SK-N-SH (cell line): ENCODE measurements around the gene RNF166.

Source experiments
- EP300 ChIP-seq, 2 experiments: IDR thresholded peaks; 2 replicates each; pipeline versions ENCODE4 v1.4.0 to v1.6.1; 2012; ENCODE audit warnings: borderline replicate concordance in 1 of 2, low read depth in 1 of 2, low read length in 1 of 2
- YY1 ChIP-seq: IDR thresholded peaks from 2 replicates; pipeline ENCODE4 v1.4.0; 2012; ENCODE audit warnings: low read depth, mild to moderate bottlenecking
- TF ChIP-seq, protein P1 (sequence below): fragments of 150-350 bp; IDR thresholded peaks from 2 replicates; pipeline ENCODE4 v1.6.1; 2017; ENCODE audit warnings: antibody characterized with exemption, low read length, low read depth, borderline replicate concordance
- TF ChIP-seq, protein P2 (sequence below): IDR thresholded peaks from 2 replicates; pipeline ENCODE4 v1.6.1; 2012; ENCODE audit warnings: mild to moderate bottlenecking, low read depth, low read length, moderate library complexity
- TF ChIP-seq, protein P3 (sequence below): fragments of 200-600 bp; sonication (generic); IDR thresholded peaks from 2 replicates; pipeline ENCODE4 v1.6.1; 2017; ENCODE audit warnings: antibody characterized with exemption, mild to moderate bottlenecking, moderate library complexity
- TF ChIP-seq, protein P4 (sequence below): IDR thresholded peaks from 2 replicates; pipeline ENCODE4 v1.4.0; 2012; ENCODE audit warnings: low read depth, borderline replicate concordance

- TF ChIP-seq YY1 (no peak), EP300 (IDR thresholded peaks at IDR 0.05; ENCODE audit: borderline replicate concordance in 1 of 2, low read depth in 1 of 2, low read length in 1 of 2) (no peak)
- TF ChIP-seq, protein P1, sequence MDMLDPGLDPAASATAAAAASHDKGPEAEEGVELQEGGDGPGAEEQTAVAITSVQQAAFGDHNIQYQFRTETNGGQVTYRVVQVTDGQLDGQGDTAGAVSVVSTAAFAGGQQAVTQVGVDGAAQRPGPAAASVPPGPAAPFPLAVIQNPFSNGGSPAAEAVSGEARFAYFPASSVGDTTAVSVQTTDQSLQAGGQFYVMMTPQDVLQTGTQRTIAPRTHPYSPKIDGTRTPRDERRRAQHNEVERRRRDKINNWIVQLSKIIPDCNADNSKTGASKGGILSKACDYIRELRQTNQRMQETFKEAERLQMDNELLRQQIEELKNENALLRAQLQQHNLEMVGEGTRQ, result no peak
- TF ChIP-seq, protein P2, sequence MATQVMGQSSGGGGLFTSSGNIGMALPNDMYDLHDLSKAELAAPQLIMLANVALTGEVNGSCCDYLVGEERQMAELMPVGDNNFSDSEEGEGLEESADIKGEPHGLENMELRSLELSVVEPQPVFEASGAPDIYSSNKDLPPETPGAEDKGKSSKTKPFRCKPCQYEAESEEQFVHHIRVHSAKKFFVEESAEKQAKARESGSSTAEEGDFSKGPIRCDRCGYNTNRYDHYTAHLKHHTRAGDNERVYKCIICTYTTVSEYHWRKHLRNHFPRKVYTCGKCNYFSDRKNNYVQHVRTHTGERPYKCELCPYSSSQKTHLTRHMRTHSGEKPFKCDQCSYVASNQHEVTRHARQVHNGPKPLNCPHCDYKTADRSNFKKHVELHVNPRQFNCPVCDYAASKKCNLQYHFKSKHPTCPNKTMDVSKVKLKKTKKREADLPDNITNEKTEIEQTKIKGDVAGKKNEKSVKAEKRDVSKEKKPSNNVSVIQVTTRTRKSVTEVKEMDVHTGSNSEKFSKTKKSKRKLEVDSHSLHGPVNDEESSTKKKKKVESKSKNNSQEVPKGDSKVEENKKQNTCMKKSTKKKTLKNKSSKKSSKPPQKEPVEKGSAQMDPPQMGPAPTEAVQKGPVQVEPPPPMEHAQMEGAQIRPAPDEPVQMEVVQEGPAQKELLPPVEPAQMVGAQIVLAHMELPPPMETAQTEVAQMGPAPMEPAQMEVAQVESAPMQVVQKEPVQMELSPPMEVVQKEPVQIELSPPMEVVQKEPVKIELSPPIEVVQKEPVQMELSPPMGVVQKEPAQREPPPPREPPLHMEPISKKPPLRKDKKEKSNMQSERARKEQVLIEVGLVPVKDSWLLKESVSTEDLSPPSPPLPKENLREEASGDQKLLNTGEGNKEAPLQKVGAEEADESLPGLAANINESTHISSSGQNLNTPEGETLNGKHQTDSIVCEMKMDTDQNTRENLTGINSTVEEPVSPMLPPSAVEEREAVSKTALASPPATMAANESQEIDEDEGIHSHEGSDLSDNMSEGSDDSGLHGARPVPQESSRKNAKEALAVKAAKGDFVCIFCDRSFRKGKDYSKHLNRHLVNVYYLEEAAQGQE, result no peak
- TF ChIP-seq, protein P3, sequence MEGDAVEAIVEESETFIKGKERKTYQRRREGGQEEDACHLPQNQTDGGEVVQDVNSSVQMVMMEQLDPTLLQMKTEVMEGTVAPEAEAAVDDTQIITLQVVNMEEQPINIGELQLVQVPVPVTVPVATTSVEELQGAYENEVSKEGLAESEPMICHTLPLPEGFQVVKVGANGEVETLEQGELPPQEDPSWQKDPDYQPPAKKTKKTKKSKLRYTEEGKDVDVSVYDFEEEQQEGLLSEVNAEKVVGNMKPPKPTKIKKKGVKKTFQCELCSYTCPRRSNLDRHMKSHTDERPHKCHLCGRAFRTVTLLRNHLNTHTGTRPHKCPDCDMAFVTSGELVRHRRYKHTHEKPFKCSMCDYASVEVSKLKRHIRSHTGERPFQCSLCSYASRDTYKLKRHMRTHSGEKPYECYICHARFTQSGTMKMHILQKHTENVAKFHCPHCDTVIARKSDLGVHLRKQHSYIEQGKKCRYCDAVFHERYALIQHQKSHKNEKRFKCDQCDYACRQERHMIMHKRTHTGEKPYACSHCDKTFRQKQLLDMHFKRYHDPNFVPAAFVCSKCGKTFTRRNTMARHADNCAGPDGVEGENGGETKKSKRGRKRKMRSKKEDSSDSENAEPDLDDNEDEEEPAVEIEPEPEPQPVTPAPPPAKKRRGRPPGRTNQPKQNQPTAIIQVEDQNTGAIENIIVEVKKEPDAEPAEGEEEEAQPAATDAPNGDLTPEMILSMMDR, result no peak
- TF ChIP-seq, protein P4, sequence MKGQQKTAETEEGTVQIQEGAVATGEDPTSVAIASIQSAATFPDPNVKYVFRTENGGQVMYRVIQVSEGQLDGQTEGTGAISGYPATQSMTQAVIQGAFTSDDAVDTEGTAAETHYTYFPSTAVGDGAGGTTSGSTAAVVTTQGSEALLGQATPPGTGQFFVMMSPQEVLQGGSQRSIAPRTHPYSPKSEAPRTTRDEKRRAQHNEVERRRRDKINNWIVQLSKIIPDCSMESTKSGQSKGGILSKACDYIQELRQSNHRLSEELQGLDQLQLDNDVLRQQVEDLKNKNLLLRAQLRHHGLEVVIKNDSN, result no peak
Measured at GRCh38 chr16:88651989-88652761, 54.0 kb downstream of the RNF166 start.
